Retina (tissue), 1 donor: ENCODE results near the gene KREMEN1.

Experiments
- DNase-seq: peaks from one replicate; pipeline ENCODE4 v3.0.0-alpha.2; 2016

The KREMEN1 gene

GRCh38 chr22:29195118-29195963 is 122.5 kb downstream of the KREMEN1 start:
- DNase-seq: peak; percentile 64

DNA sequence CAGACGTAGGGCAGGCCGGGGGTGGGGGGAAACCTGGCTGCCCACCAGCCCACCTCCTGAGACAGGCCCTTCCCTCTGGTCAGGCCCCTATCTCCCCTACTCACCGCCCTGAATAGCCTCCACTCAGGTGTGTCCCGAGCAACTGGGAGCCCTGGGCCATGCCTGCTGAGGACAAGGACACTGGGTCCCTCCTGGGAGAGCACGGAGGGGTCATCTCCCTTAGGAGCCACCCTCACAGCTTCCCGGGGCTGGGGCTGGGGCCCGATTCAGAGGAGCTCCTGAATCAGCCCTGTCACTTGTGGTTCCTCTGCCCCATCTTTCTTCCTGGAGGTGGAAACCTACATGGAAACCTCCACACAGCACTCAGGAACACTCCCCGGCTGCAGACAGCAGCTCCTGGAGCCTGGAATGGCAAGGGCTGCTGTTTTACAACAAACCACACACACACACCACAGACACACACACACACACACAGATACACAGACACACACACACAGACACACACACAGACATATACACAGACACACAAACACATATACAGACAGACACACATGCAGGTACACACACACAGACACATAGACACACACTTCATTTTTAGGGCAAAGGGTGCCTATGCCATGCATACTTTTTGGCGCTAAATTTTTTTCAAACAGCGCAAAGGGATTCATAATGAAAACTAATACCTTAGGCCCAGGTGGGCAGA is 123.3 kb downstream of the KREMEN1 start:
- DNase-seq: no peak

- no peak for DNase-seq
Measured at GRCh38 chr22:29197096-29197495, 124.3 kb downstream of the KREMEN1 start.

- DNase-seq: no peak
Measured at GRCh38 chr22:29198240-29198639, 125.4 kb downstream of the KREMEN1 start.

DNA sequence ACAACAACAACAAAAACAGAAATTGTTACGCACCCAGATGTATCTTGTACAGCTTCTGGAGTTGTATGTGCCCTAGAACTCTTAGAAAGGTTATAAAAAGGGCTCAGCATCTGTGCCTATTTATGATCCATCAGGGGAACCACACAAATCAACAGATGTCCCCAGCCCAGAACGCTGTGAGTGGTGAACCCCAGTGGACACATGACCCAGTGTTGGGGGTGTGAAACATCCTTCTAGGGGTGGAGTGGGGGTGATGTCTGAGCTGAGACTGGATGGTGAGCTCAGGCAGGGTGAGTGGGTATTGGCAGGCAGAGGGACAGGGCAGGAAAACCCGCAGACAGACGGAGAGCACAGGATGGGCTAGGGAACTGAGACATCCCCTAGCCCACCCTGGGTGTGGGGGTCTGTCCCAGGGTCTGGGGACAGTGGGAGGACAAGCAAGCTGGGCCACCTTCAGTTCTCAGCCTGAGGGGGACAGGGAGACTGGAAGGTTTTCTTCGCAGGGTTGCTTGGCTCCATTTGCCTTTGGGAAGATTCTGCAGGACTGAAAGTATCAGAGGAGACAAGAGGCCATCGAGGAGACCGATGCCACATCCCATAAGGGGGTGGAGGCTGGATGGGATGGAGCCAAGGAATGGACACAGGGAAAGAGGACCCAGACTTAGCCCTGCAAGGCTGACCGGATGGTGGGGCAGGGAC is 127.0 kb downstream of the KREMEN1 start:
- no peak for DNase-seq

- DNase-seq: no peak
Measured at GRCh38 chr22:29200901-29201300, 128.1 kb downstream of the KREMEN1 start.

- no peak for DNase-seq
Measured at GRCh38 chr22:29201782-29202181, 128.9 kb downstream of the KREMEN1 start.

GRCh38 chr22:29202212-29203192 is 129.7 kb downstream of the KREMEN1 start:
- peak; percentile 40 for DNase-seq

- DNase-seq: no peak
Measured at GRCh38 chr22:29203488-29204454, 130.9 kb downstream of the KREMEN1 start.

GRCh38 chr22:29204455-29205183 is 131.8 kb downstream of the KREMEN1 start:
- DNase-seq: peak; percentile 17

DNA sequence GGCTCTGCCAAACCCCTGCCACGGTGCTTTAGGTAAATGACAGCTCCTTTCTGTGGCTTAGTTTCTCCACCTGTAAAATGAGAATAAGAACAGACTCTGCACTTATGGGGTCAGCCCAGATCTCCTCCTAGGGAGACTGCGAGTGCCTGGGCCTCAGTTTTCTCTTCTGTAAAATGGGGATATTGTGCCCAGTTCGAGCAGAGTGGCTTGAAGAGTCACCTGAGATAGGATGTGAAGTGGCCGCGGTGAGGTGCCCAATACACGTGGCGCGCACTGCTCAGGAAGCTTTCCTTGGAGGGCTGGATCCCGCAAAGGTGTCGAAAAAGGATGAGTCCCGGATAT is 132.4 kb downstream of the KREMEN1 start:
- DNase-seq: peak; percentile 34

DNA sequence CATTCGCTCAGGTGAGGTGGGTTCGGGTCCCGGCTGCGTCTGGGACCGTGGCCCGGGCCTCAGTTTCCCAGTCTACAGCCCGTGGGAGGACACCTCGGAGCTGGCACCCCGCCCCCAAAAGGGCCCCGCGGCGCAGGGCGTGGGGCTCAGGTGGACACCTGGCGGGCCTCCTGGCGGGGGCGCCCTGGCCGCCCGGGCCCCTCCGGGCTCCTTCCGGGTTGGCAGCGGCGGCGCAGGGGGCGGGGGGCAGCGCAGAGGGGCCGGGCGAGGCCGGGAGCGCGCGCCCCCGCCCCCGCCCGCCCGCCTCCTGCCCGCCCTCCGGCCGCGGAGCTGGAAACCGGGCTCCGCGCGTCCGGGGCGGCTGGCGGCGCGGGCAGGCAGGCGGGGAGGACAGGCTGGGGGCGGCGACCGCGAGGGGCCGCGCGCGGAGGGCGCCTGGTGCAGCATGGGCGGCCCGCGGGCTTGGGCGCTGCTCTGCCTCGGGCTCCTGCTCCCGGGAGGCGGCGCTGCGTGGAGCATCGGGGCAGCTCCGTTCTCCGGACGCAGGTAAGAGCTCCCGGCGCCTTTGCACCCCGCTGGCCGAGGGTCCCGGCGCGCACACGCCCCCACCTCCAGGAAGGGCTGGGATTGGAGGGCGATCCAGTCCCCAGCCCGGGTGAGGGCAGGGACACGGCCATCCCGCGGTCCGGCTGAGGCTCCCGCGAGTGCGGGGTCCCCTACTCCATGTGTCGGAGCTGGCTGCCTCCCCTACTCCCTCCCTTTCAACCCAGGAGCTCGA is 132.9 kb downstream of the KREMEN1 start, which contains the start of gene EMID1:
Gene EMID1 (plus strand): TSS at position 303 of the 778 bp plus-strand sequence. CDS start 143 bp downstream, at position 446.
- peak; percentile 77 for DNase-seq

- DNase-seq: peak; percentile 49
Measured at GRCh38 chr22:29206372-29207242, 133.8 kb downstream of the KREMEN1 start.

DNA sequence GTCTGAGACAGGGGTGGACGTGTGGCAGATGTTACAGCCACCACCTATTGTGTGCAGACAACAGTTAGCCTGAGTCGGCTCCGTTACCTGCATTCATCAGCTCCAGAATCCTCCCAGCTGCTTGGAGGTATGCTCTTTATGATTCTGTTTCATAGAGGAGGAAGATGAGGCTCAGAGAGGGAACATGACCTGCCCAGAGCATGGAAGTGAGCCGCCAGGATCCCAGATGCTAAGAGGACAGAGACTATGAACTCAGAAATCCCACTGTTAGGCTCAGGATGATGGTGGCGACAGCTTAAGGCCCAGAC is 134.4 kb downstream of the KREMEN1 start:
- no peak for DNase-seq

DNA sequence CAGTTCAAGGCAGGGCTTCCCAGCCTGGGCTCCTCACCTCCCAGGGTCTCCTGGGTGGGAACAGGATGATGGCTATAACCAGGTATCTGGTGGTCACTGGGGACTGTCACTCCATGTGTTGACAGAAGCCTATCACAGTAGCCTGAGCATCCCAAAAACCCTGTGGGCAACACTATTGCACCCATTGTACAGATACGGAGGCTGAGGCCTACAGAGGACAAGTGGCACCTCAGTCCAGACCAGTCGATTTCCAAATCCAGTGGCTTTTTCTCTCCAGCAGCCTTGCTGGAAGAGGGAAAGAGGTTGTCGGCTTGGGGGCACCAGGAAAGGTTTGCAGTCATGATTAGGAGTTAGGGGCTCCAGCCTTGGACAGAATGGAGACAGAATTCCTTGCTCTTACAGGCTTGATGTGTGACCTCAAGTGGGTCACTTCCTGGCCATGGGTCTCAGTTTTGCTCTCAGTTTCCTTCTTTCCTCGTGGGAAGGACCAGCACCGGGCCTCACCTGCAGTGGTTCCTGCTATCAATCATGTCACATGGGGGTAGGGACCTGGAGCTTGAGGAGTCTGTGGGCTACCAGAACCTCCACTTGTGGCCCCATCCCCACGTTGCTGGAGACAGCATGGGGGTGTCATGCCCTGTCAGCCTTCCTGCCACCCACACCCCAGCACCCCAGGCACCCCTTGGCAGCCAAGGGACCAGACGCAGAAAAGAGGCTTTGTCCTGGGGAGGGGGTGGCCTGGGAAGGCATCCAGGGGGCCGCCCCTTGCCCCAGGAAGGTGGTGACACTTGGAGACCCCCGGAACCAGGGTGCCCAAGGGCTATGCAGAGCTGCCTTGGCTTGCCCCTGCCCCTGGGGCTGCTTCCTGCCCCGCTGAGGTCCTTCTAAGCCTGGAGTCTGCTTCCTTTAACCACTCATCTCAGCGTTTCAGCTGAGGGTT is 135.0 kb downstream of the KREMEN1 start:
- DNase-seq: no peak

DNA sequence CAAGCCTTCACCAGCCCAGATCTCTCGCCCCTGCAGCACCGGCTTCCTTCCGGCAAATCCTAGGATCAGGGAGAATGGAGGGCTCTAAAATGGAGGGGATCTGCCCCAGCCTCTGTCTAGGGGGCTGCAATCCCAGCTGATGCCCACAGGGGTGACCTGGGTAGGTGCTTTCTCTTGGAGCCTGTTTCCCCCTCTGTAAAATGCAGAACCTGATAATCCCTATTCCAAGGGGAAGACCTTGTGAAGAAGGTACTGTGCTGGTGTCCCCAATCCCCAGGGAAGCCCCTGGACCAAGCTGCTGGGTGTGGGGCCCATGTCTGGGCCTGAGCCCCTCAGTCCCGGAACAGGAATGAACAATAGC is 135.6 kb downstream of the KREMEN1 start:
- DNase-seq: no peak

DNA sequence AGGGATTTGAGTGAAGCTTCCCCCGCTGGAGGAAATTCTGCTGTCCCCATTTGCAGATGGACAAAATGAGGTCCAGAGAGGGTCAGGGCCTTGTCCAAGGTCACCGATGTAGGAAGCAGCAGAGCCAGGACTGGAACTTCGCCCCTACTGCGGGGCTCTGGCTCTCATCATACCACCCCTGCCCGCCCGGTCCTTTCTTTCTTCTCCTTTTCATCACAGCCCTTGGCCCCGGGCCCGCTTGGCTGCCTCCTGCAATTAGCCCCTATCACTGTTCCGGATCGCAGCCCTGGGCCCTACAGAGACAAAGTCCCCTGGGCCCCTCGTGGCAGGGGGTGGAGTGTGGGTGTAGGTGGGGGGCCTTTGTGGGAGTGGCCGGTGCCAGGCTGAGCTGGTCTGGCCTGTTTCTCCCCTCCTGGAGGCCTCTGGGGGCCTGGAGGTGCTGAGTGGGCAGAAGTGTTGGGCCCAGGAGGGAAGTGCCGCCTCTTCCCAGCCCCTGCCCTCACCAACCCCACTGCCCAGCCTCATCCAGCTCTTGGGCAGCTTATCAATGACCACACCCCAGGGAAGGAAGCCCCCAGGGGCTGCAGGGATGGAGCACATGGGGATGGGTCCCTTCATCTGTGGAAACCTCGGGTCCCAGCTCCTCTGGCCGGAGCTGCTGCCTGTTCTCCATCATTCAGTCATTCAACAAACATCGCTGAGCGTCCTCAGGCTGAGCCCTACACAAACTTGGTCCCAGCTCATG is 136.2 kb downstream of the KREMEN1 start:
- peak; percentile 33 for DNase-seq
